GM18519 (cell line): ENCODE measurements around the gene NAV2.

Experiments used
- ATAC-seq: cut with Tn5 transposase; IDR thresholded peaks from one replicate; pipeline ENCODE4 v1.9.1; 2021; ENCODE audit warnings: mild to moderate bottlenecking, moderate library complexity; ENCODE audit not compliant: unreplicated experiment, low FRiP score

Gene NAV2

DNA sequence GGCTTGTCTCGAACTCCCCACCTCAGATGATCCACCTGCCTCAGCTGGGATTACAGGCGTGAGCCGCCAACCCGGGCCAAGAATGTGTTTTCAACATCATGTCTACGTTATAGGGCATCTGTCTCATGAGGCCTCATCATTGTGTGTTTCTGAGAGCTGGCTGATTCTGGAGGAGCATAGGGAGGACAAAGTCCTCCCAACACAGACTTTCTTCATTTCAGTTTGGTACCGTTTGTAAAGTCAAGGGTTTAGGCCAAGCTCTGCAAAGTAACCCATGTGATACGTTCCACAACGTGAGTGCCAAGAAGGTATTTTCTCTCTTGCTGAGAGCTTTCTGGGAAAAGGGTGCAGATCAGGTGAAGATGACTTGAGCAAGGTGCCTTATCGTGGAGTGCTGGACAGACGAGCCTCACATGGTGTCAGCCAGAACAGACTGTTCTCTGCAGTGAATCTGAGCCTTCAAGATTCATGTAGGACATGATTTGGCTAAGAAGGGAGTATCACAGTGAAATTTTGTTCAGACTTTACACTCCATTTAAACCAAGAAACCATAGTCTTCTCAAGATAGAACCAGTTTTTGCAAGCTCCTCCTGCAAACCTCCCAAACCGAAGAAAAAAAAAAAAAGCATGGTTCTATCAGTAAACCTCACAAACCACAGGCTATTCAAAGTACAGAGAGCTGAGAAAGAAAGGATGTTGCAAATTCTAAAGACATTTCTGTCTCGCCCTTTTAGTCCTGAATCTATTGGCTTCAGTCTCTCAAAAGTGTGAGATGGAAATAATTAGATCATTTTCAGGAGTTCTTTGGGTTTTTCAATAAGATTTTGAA, 376.0 kb downstream of the NAV2 start:
- ATAC-seq, result peak; percentile 46

DNA sequence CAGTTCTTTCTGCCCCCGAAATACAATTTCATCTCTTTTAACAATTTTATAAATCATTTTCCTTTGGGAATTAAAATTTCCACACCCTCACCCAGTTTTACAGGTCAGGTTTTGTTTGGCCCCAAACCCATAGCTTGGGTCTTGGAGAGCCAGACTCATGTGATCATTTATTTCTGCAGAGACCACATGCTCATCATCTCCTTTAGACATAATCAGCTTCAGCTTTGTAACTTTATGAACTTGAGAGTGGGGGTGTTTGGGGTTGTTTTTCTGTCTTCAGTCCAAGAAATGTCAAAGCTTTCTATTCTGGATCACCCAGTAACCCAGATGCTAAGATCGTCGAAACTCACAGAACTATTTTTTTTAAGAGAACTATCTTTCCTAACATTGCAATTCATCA, 376.7 kb downstream of the NAV2 start:
- ATAC-seq, result no peak

GRCh38 chr11:20089796-20090653, 377.4 kb downstream of the NAV2 start:
- no peak for ATAC-seq

- no peak for ATAC-seq
These were observed 378.2 kb downstream of the NAV2 start for GRCh38 chr11:20090654-20091374.

DNA sequence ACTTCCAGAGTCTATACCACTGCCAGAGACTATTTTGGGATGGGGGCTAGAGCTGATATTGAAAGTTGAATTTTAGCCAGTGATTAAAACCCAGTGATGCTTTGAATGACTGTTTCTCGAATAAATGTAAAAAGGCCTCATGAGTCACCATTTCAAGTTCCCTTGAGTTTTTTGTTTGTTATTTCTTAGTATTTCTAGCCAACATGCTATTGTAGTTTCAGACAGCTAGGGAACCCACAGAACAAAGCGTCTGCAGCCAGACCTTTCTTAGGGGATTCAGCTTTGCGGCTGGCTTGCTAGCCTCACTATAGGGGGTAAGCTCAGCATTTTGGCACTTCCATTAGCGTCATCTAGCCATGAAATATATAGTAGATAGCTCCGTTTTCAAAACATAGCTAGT, 381.1 kb downstream of the NAV2 start:
- no peak for ATAC-seq

- no peak for ATAC-seq
These were observed 382.6 kb downstream of the NAV2 start for GRCh38 chr11:20095189-20095588.

- no peak for ATAC-seq
These were observed 384.9 kb downstream of the NAV2 start for GRCh38 chr11:20097319-20098221.

- ATAC-seq, result no peak
These were observed 386.9 kb downstream of the NAV2 start for GRCh38 chr11:20099527-20099926.

- no peak for ATAC-seq
These were observed 389.8 kb downstream of the NAV2 start for GRCh38 chr11:20102397-20102796.

GRCh38 chr11:20103281-20103680, 390.6 kb downstream of the NAV2 start:
- no peak for ATAC-seq

DNA sequence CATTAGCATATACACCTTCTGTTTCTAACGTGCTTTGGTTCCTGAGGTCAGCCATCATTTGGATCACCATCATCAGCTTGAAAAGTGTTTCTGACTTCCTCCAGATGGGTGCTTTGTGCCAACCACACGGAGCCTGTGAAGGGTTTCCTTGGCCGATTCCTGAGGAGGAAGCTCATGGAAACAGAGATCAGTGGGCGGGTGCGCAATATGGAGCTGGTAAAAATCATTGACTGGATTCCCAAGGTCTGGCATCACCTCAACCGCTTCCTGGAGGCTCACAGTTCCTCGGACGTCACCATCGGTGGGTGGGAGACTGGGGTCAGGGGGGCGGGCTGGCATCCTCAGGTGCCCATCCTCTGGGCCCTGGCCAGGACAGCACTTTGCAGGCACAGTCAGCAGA, 392.8 kb downstream of the NAV2 start:
- ATAC-seq, result no peak

DNA sequence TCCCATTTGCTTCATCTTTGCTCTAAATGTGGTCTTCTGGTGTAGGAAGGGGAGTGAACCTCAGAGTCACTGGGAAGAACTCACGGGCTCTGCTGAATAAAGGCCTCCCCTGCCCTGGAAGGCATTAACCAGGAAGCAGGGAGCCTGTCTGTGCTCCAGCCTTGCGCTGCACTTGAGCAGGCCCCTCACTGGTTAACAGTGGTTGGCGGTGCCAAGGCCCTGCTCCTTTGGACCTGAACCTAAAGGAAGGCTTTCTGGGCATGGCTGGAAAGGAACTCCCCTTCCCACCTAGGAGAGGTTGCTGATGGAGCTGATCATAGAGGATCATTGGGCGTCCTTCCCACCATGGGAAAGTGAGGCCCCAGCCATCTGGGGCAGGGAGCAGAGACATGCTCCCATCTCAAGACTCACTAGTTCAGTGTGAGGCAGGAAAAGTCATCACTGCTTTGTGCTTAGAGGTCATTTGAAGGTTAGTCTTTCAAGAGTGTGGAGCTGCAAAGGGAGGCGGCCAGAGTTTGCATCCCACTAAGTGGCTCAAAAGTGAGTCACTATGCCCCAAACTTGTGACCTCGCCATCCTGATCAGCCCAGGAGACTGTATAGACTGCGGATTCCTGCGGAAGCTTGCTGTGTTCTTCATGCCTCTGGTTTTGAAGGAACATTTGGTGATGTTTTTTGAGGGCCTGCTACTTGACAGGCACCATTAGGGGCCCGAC, 397.3 kb downstream of the NAV2 start:
- no peak for ATAC-seq

GRCh38 chr11:20110908-20111669, 398.5 kb downstream of the NAV2 start:
- peak; percentile 84 for ATAC-seq

DNA sequence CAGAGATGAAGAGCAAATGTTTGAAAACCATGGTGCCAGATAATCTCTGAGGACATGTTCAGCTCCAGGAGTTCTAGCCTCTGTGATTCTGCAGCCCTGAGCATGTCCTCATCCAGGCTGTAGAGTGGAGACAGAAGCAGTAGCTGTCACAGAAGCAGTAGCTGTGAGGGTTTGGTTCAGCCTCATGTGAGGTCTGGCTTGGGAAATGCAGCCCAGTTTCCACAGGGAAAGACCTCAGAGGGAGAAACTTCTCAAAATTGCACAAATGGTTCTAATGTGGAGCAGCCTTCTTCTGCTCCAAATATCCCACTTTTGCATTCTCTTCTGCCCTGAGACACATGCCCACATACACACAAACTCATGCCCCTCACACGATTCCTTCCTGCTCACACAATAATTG, 399.2 kb downstream of the NAV2 start:
- ATAC-seq, result no peak

GRCh38 chr11:20112291-20113148, 399.9 kb downstream of the NAV2 start:
- ATAC-seq, result no peak

DNA sequence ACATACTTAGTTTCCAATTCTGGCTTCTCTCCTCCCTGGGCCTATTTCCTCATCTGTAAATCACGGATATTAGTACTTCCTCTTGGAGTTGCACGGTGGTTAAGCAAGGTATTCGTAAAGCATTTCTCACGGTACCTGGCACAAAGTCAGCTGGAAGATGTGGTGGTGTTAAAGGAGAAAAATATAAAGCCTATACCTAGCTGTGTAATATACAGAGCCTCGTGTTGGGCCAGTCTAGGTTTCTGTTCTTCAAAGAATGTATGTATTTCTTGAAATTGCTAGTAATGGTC, 400.5 kb downstream of the NAV2 start:
- no peak for ATAC-seq

GRCh38 chr11:20114588-20114987, 402.0 kb downstream of the NAV2 start:
- ATAC-seq, result no peak

GRCh38 chr11:20116825-20117224, 404.2 kb downstream of the NAV2 start:
- ATAC-seq, result no peak
